HepG2 (cell line): Measurements from ENCODE around the gene LPAR4. TPM values are rescaled to one million over a fixed set of nuclear protein-coding genes. Genes with fewer than 3 reads are reported as not detected.

Experiments used
- ATAC-seq: fragments of 200-7000 bp; cut with Tn5 transposase; 3 replicates; pipeline ENCODE4 v1.9.1; 2020; ENCODE audit warnings: mild to moderate bottlenecking, moderate library complexity
- BruUV-seq: library from RNA; stranded (reverse); fragments of 400-500 nt; replicated peaks from 2 replicates; lab custom pipeline; 2021; lab: Mats Ljungman, UMichigan
- CTCF ChIA-PET: fragments of 300-600 bp; formaldehyde crosslinking; extraction: SDS; loops from one replicate; lab custom pipeline; 2021; ENCODE audit warnings: low total read pairs, inconsistent platforms, low intra/inter-chr PET ratio; lab: Yijun Ruan, JAX
- POLR2A ChIA-PET: fragments of 350-600 bp; sonication (Branson Sonifier 250); formaldehyde crosslinking; loops from one replicate; lab custom pipeline; 2020; ENCODE audit warnings: antibody characterized with exemption, inconsistent platforms; lab: Yijun Ruan, JAX
- DNase-seq: peaks from one replicate; pipeline ENCODE4 v3.0.0-alpha.2; 2015; ENCODE audit warnings: low spot score
- FAIRE-seq: peaks from 3 replicates; lab custom pipeline; 2011; peaks lifted over from hg19 to GRCh38; lab: Jason Lieb, UNC
- H2AFZ ChIP-seq: one replicate; pipeline ENCODE4 v1.6.1; 2011; ENCODE audit warnings: low read length, inconsistent platforms
- H3K27ac ChIP-seq: fragments of 300-600 bp; 3 replicates; pipeline ENCODE4 v1.8.0; 2011; ENCODE audit warnings: mixed run types, mild to moderate bottlenecking, mixed read lengths, low read length, inconsistent platforms; ENCODE audit not compliant: insufficient read depth; ENCODE audit errors: extremely low read length
- H3K27me3 ChIP-seq, 2 experiments: fragments of 200-600 bp in 1 of 2; 2 replicates in 1 of 2; 3 replicates in 1 of 2; pipeline versions ENCODE4 v1.6.0 to v1.8.0; 2011; ENCODE audit warnings: low read length in 2 of 2, mild to moderate bottlenecking in 2 of 2, moderate library complexity in 2 of 2, inconsistent platforms in 1 of 2; ENCODE audit not compliant: insufficient read depth in 2 of 2, control insufficient read depth in 1 of 2
- H3K36me3 ChIP-seq, 2 experiments: fragments of 200-600 bp in 1 of 2; replicated peaks in 1 of 2; 2 replicates in 1 of 2; 3 replicates in 1 of 2; pipeline versions ENCODE4 v1.5.1 to v1.8.0; 2011; ENCODE audit warnings: low read length in 2 of 2, inconsistent platforms in 1 of 2; ENCODE audit not compliant: insufficient read depth in 2 of 2, control insufficient read depth in 1 of 2
- H3K4me1 ChIP-seq: 2 replicates; pipeline ENCODE4 v1.5.1; 2012; ENCODE audit warnings: low read length, inconsistent platforms; ENCODE audit not compliant: insufficient read depth
- H3K4me2 ChIP-seq: 2 replicates; pipeline ENCODE4 v1.6.0; 2011; ENCODE audit warnings: low read depth, low read length, inconsistent platforms
- H3K4me3 ChIP-seq, 3 experiments: fragments of 200-600 bp in 1 of 3; sonication (generic), shearing (Covaris generic) in 1 of 3; replicated peaks in 1 of 3; 2 replicates each; pipeline ENCODE4 v1.5.1; 2011 to 2016; ENCODE audit warnings: low read length in 3 of 3, inconsistent platforms in 2 of 3, low read depth in 2 of 3, mild to moderate bottlenecking in 2 of 3, control low read depth in 1 of 3, mixed read lengths in 1 of 3; ENCODE audit not compliant: insufficient read depth in 1 of 3
- H3K79me2 ChIP-seq: one replicate; pipeline ENCODE4 v1.6.1; 2011; ENCODE audit warnings: low read length, inconsistent platforms; ENCODE audit not compliant: insufficient read depth
- H3K9ac ChIP-seq: 2 replicates; pipeline ENCODE4 v1.6.0; 2011; ENCODE audit warnings: mild to moderate bottlenecking, low read depth, low read length, inconsistent platforms; ENCODE audit not compliant: insufficient read depth
- H3K9me3 ChIP-seq: 2 replicates; pipeline ENCODE4 v1.5.1; 2012; ENCODE audit warnings: mild to moderate bottlenecking, low read length
- H4K20me1 ChIP-seq: 2 replicates; pipeline ENCODE4 v1.6.0; 2011; ENCODE audit warnings: inconsistent platforms, mild to moderate bottlenecking, low read length, moderate library complexity; ENCODE audit not compliant: insufficient read depth
- FOSL2 ChIP-seq: sonication (generic); formaldehyde crosslinking; IDR thresholded peaks from 2 replicates; pipeline ENCODE4 v1.4.0; 2020; ENCODE audit warnings: missing genetic modification reagents
- FOXP1 ChIP-seq, 2 experiments: fragments of 450-650 bp in 1 of 2; IDR thresholded peaks; 2 replicates each; pipeline ENCODE4 v1.6.1; 2017 to 2018; ENCODE audit warnings: antibody characterized with exemption in 1 of 2
- IKZF1 ChIP-seq: fragments of 450-650 bp; IDR thresholded peaks from 2 replicates; pipeline ENCODE4 v1.7.1; 2016
- POLR2A ChIP-seq, 2 experiments: IDR thresholded peaks; 2 replicates each; pipeline ENCODE4 v1.6.1; 2011; ENCODE audit warnings: low read depth in 2 of 2, low read length in 2 of 2, mild to moderate bottlenecking in 1 of 2, moderate library complexity in 1 of 2; ENCODE audit not compliant: insufficient read depth in 1 of 2
- ZNF468 ChIP-seq: sonication (generic); formaldehyde crosslinking; IDR thresholded peaks from 2 replicates; pipeline ENCODE4 v1.8.0; 2022; ENCODE audit warnings: mild to moderate bottlenecking, moderate library complexity, missing genetic modification reagents
- ZNF7 ChIP-seq: IDR thresholded peaks from 2 replicates; pipeline ENCODE4 v1.6.1; 2016; ENCODE audit warnings: missing biosample characterization, missing genetic modification reagents
- WGBS: methylation state at CpG from one replicate; pipeline ENCODE4 v1.1.6; 2017; ENCODE audit warnings: low lambda C conversion rate; 5-methylcytosine and 5-hydroxymethylcytosine counted together
- in situ Hi-C: cut with HindIII; loops from 2 replicates; pipeline ENCODE4 v1.10.0; 2017; ENCODE audit warnings: low pct_unique_long_range_greater_than_20kb; ENCODE audit not compliant: extremely low pct_ligation_motif_present
- intact Hi-C: fragments of 100-400 bp; cut with micrococcal nuclease; formaldehyde crosslinking; loops from one replicate; pipeline ENCODE4 v1.10.0; 2022; ENCODE audit not compliant: unreplicated experiment
- polyA plus RNA-seq, 8 experiments: library from polyadenylated mRNA; depleted of rRNA in 3 of 8; stranded (reverse) in 7 of 8; unstranded in 1 of 8; fragments of >200 nt; fragmentation: Illumina TruSeq in 4 of 8; extraction: Trizol in 4 of 8; gene quantifications; 2 replicates each; pipeline versions ENCODE4 v1.2.1 to v1.2.3, GENCODE V29; 2011 to 2016; ENCODE audit warnings: low read depth in 4 of 8, missing spikeins in 1 of 8, mixed read lengths in 1 of 8; ENCODE audit not compliant: insufficient read depth in 1 of 8
- total RNA-seq, 5 experiments: library from RNA; depleted of rRNA; stranded (reverse); fragments of >200 nt; fragmentation: Illumina TruSeq; extraction: Trizol; gene quantifications; 2 replicates each; pipeline ENCODE4 v1.2.3, GENCODE V29; 2016; ENCODE audit warnings: low read depth in 1 of 5

LPAR4 gene
- total and polyA plus RNA-seq, 2 of the 13 experiments (the other 11 are each of a cell fraction or from before 2014, with no cell fraction given): not detected

- BruUV-seq: no TSS peak
- no peaks in the 10 kb centered on the region for H3K36me3 ChIP-seq
- intact Hi-C loops (no loop called here), in situ Hi-C loops (no loop called here)
- H3K27me3 ChIP-seq: no peaks in the 10 kb centered on the region
- DNase-seq (no peak), ATAC-seq (no peak), FAIRE-seq (no peak)
- H3K27ac ChIP-seq: no peak overlapping the region
- TF ChIP-seq ZNF468 (CRISPR knock-in tag) (no peak), POLR2A (IDR thresholded peaks at IDR 0.05; ENCODE audit: insufficient read depth in 1 of 2, low read depth in 2 of 2, low read length in 2 of 2) (no peak)
- H3K4me1 ChIP-seq: no peaks in the 10 kb centered on the region
- 0% methylated on average over 1 of the region's 1 CpG for WGBS
- H3K4me2 ChIP-seq: no peak overlapping the region
- H3K79me2 ChIP-seq: no peaks in the 10 kb centered on the region
- POLR2A ChIA-PET: no interaction called here
- H3K9ac ChIP-seq: no peak overlapping the region
- no peak overlapping the region for H2AFZ ChIP-seq
- H3K4me3 ChIP-seq: no peak overlapping the region
- CTCF ChIA-PET: no interaction called here
- no peaks in the 10 kb centered on the region for H3K9me3 ChIP-seq
- no peaks in the 10 kb centered on the region for H4K20me1 ChIP-seq
Measured at GRCh38 chrX:78710171-78710570, 37.3 kb upstream of the LPAR4 start.

- BruUV-seq: no TSS peak
- ChIA-PET POLR2A (no interaction called here), CTCF (no interaction called here)
- Histone ChIP-seq H3K9me3 (no peaks in the 10 kb centered on the region), H3K79me2 (no peaks in the 10 kb centered on the region), H3K4me1 (no peaks in the 10 kb centered on the region), H3K9ac (no peak overlapping the region), H3K4me2 (no peak overlapping the region), H3K27me3 (no peaks in the 10 kb centered on the region), H2AFZ (no peak overlapping the region), H4K20me1 (no peaks in the 10 kb centered on the region), H3K27ac (no peak overlapping the region), H3K4me3 (no peak overlapping the region), H3K36me3 (no peaks in the 10 kb centered on the region)
- no peak for ATAC-seq
- FAIRE-seq: no peak
- TF ChIP-seq FOXP1 (IDR thresholded peaks at IDR 0.05): no peak
- no peak for TF ChIP-seq FOXP1 (CRISPR knock-in tag; IDR thresholded peaks at IDR 0.05)
- TF ChIP-seq FOSL2: no peak
- TF ChIP-seq IKZF1: no peak
- no peak for TF ChIP-seq ZNF7
- no peak for DNase-seq
- in situ Hi-C loops (no loop called here), intact Hi-C loops (no loop called here)
- WGBS: 0% methylated on average over 1 of the region's 1 CpG
Measured at GRCh38 chrX:78712336-78712735, 35.2 kb upstream of the LPAR4 start.
